Calu3 (cell line): ENCODE measurements around the gene TMEM165. TPM values are rescaled to one million over a fixed set of nuclear protein-coding genes. Genes with fewer than 3 reads are reported as not detected.
"Not testable (repeated sequence)": the region's sequence is repeated elsewhere in the genome, so short reads cannot be mapped to it uniquely, and the experiment has no call there.

Experiments used
- BruUV-seq: library from RNA; stranded (reverse); fragments of 400-500 nt; replicated peaks from 2 replicates; lab custom pipeline; 2021; lab: Mats Ljungman, UMichigan
- CTCF ChIA-PET: fragments of 300-600 bp; sonication (Branson Sonifier 250); formaldehyde crosslinking; loops from one replicate; lab custom pipeline; 2022; ENCODE audit warnings: antibody characterized with exemption; lab: Charles Lee
- DNase-seq: peaks from one replicate; pipeline ENCODE4 v3.0.0; 2022
- H3K27ac Mint-ChIP-seq: one replicate; pipeline ENCODE4 v1.8.0; 2022; ENCODE audit warnings: mixed read lengths; ENCODE audit not compliant: unreplicated experiment
- H3K27me3 Mint-ChIP-seq: one replicate; pipeline ENCODE4 v1.8.0; 2022; ENCODE audit warnings: mixed read lengths; ENCODE audit not compliant: unreplicated experiment
- H3K36me3 Mint-ChIP-seq: one replicate; pipeline ENCODE4 v1.8.0; 2022; ENCODE audit warnings: mild to moderate bottlenecking, moderate library complexity, mixed read lengths; ENCODE audit not compliant: insufficient read depth, unreplicated experiment
- H3K4me1 Mint-ChIP-seq: one replicate; pipeline ENCODE4 v1.8.0; 2022; ENCODE audit warnings: mild to moderate bottlenecking, low read depth, mixed read lengths; ENCODE audit not compliant: unreplicated experiment
- H3K4me3 Mint-ChIP-seq: one replicate; pipeline ENCODE4 v1.8.0; 2022; ENCODE audit warnings: mild to moderate bottlenecking, low read depth, moderate library complexity, mixed read lengths; ENCODE audit not compliant: unreplicated experiment
- H3K9me3 Mint-ChIP-seq: one replicate; pipeline ENCODE4 v1.8.0; 2022; ENCODE audit warnings: low read depth, mixed read lengths; ENCODE audit not compliant: unreplicated experiment
- intact Hi-C: fragments of 100-400 bp; cut with micrococcal nuclease; formaldehyde crosslinking; loops from one replicate; pipeline ENCODE4 v1.10.0; 2022; ENCODE audit not compliant: unreplicated experiment
- total RNA-seq: library from RNA; stranded (reverse); gene quantifications from 2 replicates; pipeline ENCODE4 v1.2.3, GENCODE V29; 2022
- TF ChIP-seq, protein P1 (sequence below): fragments of 200-600 bp; IDR thresholded peaks from one replicate; pipeline ENCODE4 v1.8.0; 2022; ENCODE audit warnings: antibody characterized with exemption; ENCODE audit not compliant: unreplicated experiment

Gene TMEM165
- total RNA-seq, 1 experiment from 2014 or later: 96.6 TPM

DNA sequence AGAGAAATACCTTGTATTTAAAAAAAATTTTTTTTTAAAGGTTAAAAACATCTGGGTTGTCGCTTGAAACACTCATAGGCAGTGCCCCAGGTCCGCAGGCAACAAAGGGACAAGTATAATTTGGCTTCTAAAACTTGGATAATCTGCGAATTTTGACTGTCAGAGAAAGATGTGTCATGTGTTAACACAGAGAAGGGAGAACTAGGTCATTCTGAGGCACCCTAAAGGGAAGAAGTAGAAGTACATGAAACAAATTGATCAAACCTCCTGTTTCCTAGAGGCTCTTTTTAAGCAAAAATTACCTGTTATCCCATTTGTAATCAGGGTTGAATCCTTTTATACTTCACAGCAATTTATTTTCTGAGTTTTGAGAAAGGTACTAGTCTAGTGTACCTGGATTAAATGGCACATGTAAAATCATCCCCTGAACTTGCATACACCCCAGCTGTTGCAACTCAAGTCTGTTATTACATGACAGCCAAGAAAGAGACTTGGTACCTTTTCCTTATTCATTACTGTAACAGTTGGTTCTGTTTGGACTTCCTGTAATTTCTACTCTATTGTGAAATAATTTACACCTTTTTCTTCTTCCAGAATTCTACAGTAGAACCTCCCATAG is 48.0 kb upstream of the TMEM165 start:
- CTCF ChIA-PET: interaction anchor here (1.0 kb wide), 1 partner anchor 377 kb away, joined by 4 read pairs; no protein-coding TSS in a partner anchor
- DNase-seq: no peak
- TF ChIP-seq, protein P1, sequence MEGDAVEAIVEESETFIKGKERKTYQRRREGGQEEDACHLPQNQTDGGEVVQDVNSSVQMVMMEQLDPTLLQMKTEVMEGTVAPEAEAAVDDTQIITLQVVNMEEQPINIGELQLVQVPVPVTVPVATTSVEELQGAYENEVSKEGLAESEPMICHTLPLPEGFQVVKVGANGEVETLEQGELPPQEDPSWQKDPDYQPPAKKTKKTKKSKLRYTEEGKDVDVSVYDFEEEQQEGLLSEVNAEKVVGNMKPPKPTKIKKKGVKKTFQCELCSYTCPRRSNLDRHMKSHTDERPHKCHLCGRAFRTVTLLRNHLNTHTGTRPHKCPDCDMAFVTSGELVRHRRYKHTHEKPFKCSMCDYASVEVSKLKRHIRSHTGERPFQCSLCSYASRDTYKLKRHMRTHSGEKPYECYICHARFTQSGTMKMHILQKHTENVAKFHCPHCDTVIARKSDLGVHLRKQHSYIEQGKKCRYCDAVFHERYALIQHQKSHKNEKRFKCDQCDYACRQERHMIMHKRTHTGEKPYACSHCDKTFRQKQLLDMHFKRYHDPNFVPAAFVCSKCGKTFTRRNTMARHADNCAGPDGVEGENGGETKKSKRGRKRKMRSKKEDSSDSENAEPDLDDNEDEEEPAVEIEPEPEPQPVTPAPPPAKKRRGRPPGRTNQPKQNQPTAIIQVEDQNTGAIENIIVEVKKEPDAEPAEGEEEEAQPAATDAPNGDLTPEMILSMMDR: no peak
- peak overlapping the region; percentile 56 for H3K27ac Mint-ChIP-seq
- peaks cover 15% of the 10 kb centered on the region for H3K4me1 Mint-ChIP-seq
- H3K9me3 Mint-ChIP-seq: no peaks in the 10 kb centered on the region
- H3K27me3 Mint-ChIP-seq: no peaks in the 10 kb centered on the region
- TSS peak; percentile 48 for BruUV-seq
- H3K36me3 Mint-ChIP-seq: peaks cover 19% of the 10 kb centered on the region
- H3K4me3 Mint-ChIP-seq: peak overlapping the region; percentile 85
- intact Hi-C loops: loop anchor here (5.0 to 10.0 kb wide), 3 partner anchors 50 to 387 kb away; partner anchors contain the start of genes CLOCK and TMEM165

DNA sequence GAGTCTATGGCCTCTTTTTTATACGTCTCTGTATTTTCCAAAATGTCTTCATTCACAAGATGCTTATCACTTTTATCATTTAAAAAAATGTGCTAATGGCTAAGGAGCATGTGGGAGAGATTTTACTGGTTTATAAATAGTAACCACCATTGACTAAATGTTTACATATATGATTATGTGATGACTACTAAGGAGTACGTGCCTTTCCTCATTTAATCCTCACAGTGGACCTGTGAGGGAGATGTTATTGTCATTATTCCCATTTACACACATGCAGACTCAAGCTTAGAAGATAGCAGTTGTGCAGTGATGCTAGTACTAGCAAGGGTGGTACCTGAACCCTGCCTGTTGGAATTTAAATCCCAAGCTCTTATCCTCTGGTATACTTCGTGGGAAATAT is 47.3 kb upstream of the TMEM165 start:
- DNase-seq: no peak
- Mint-ChIP-seq H3K36me3 (peaks cover 19% of the 10 kb centered on the region), H3K27ac (peak overlapping the region; percentile 56), H3K4me1 (peaks cover 15% of the 10 kb centered on the region), H3K27me3 (no peaks in the 10 kb centered on the region), H3K4me3 (peak overlapping the region; percentile 85), H3K9me3 (no peaks in the 10 kb centered on the region)
- CTCF ChIA-PET: interaction anchor here (0.7 kb wide), 1 partner anchor 21 kb away, joined by 4 read pairs; no protein-coding TSS in a partner anchor
- TF ChIP-seq, protein P1: no peak
- intact Hi-C loops: loop anchor here (5.0 to 10.0 kb wide), 3 partner anchors 49 to 386 kb away; partner anchors contain the start of genes CLOCK and TMEM165
- no TSS peak for BruUV-seq

DNA sequence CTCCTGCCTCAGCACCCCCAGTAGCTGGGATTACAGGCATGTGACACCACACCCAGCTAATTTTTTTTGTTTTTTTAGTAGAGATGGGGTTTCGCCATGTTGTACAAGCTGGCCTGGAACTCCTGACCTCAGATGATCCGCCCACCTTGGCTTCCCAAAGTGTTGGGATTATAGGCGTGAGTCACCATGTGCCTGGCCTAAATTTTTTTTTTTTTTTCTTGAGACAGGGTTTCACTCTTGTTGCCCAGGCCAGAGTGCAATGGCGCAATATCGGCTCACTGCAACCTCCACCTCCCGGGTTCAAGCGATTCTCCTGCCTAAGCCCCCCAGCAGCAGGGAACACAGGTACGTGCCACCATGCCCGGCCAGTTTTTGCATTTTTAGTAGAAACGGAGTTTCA is 44.9 kb upstream of the TMEM165 start:
- BruUV-seq, H3K27me3 Mint-ChIP-seq, intact Hi-C loops, CTCF ChIA-PET, H3K9me3 Mint-ChIP-seq, DNase-seq, H3K4me3 Mint-ChIP-seq, H3K27ac Mint-ChIP-seq: not testable (repeated sequence)
- H3K36me3 Mint-ChIP-seq: peaks cover 17% of the 10 kb centered on the region
- peaks cover 15% of the 10 kb centered on the region for H3K4me1 Mint-ChIP-seq

DNA sequence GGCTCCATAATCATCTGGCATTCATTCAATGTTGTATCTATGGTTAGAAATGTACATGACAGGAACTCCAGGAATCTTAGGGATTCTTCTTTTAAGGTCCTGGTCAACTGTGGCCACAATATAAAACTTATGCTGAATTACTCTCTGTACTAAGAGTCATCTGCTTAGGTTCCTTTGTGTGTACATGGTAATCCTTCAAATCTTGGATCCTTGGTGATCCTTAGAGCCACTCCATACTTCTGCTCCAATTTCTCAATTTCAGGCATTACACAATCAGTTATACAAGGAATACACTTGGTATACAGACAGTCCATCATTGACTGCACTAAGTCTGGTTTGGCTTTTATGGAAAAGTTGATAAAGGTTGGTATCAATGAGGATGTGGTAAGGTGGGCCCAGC is 43.9 kb upstream of the TMEM165 start:
- Mint-ChIP-seq H3K4me1 (peaks cover 20% of the 10 kb centered on the region), H3K36me3 (peaks cover 7% of the 10 kb centered on the region), H3K27me3 (no peaks in the 10 kb centered on the region), H3K4me3 (no peak overlapping the region), H3K9me3 (no peaks in the 10 kb centered on the region), H3K27ac (no peak overlapping the region)
- no peak for DNase-seq
- intact Hi-C loops: no loop called here
- CTCF ChIA-PET: no interaction called here
- no TSS peak for BruUV-seq
- TF ChIP-seq, protein P1: no peak

DNA sequence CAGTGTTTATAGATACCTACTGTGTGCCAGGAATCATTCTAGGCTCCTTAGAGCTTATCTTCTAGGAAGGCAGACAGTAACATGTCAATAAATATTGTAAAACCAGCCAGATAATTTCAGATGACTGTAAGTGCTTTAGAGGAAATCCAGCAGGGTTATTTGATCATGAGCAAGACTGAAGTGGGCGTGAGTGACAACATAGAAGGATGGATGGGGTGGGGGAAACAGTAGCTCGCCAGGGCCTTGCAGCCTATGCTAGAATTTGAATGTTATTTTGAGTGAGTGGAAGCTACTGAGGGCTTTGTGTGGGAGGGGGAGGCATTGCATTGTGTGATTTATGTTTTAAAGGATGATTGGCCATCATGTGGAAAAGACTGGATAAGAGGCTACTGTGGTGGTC is 43.0 kb upstream of the TMEM165 start:
- CTCF ChIA-PET: interaction anchor here (0.6 kb wide), 2 partner anchors 20 to 27 kb away, joined by 4 to 10 read pairs; no protein-coding TSS in a partner anchor
- H3K27ac Mint-ChIP-seq: no peak overlapping the region
- peaks cover 17% of the 10 kb centered on the region for H3K4me1 Mint-ChIP-seq
- DNase-seq: no peak
- intact Hi-C loops: no loop called here
- no peaks in the 10 kb centered on the region for H3K27me3 Mint-ChIP-seq
- TF ChIP-seq, protein P1: no peak
- H3K36me3 Mint-ChIP-seq: no peaks in the 10 kb centered on the region
- no TSS peak for BruUV-seq
- H3K4me3 Mint-ChIP-seq: no peak overlapping the region
- H3K9me3 Mint-ChIP-seq: no peaks in the 10 kb centered on the region

DNA sequence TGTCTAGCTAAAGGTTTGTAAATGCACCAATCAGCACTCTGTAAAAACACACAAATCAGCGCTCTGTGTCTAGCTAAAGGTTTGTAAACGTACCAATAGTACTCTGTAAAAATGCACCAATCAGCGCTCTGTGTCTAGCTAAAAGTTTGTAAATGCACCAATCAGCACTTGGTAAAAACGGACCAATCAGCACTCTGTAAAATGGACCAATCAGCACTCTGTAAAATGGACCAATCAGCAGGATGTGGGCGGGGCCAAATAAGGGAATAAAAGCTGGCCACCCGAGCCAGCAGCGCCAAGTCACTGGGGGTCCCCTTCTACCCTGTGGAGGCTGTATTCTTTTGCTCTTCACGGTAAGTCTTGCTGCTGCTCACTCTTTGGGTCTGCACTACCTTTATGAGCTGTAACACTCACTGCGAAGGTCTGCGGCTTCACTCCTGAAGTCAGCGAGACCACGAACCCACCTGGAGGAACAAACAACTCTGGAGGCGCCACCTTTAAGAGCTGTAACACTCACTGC is 42.5 kb upstream of the TMEM165 start:
- BruUV-seq, H3K27ac Mint-ChIP-seq, H3K4me3 Mint-ChIP-seq, DNase-seq, H3K36me3 Mint-ChIP-seq, intact Hi-C loops, H3K27me3 Mint-ChIP-seq, H3K9me3 Mint-ChIP-seq: not testable (repeated sequence)
- H3K4me1 Mint-ChIP-seq: peaks cover 12% of the 10 kb centered on the region
- CTCF ChIA-PET: interaction anchor here (0.6 kb wide), 2 partner anchors 21 to 26 kb away, joined by 4 to 10 read pairs; no protein-coding TSS in a partner anchor
